Endodermal cell (in vitro differentiated cells): ENCODE data around the gene E2F2. TPM values are rescaled to one million over a fixed set of nuclear protein-coding genes. Genes with fewer than 3 reads are reported as not detected.

Experiments used
- DNase-seq: peaks from one replicate; pipeline ENCODE4 v3.0.0-alpha.2; 2017
- H3K27ac ChIP-seq: 2 replicates; pipeline ENCODE4 v1.5.1; 2013; ENCODE audit warnings: mild to moderate bottlenecking, low read depth, low read length, moderate library complexity
- H3K27me3 ChIP-seq: 2 replicates; pipeline ENCODE4 v1.6.1; 2013; ENCODE audit warnings: mild to moderate bottlenecking, low read length, moderate library complexity; ENCODE audit not compliant: insufficient read depth, control insufficient read depth, poor library complexity, severe bottlenecking
- H3K36me3 ChIP-seq: 2 replicates; pipeline ENCODE4 v1.7.0; 2013; ENCODE audit warnings: mild to moderate bottlenecking, low read length, moderate library complexity; ENCODE audit not compliant: control insufficient read depth, insufficient read depth
- H3K4me1 ChIP-seq: one replicate; pipeline ENCODE4 v1.7.0; 2013; ENCODE audit warnings: low read length; ENCODE audit not compliant: control insufficient read depth, insufficient read depth
- H3K4me3 ChIP-seq: 2 replicates; pipeline ENCODE4 v1.5.1; 2013; ENCODE audit warnings: mild to moderate bottlenecking, low read length, moderate library complexity
- H3K9ac ChIP-seq: 2 replicates; pipeline ENCODE4 v1.6.1; 2013; ENCODE audit warnings: mild to moderate bottlenecking, low read length, moderate library complexity; ENCODE audit not compliant: poor library complexity, severe bottlenecking; ENCODE audit errors: extremely low read depth
- H3K9me3 ChIP-seq: 2 replicates; pipeline ENCODE4 v1.6.1; 2013; ENCODE audit warnings: mild to moderate bottlenecking, low read length, moderate library complexity; ENCODE audit not compliant: control insufficient read depth
- H3K27ac Mint-ChIP-seq: 2 replicates; pipeline ENCODE4 v1.8.0; 2020; ENCODE audit warnings: mixed read lengths
- H3K27me3 Mint-ChIP-seq: 2 replicates; pipeline ENCODE4 v1.8.0; 2021; ENCODE audit warnings: mild to moderate bottlenecking, mixed read lengths; ENCODE audit not compliant: insufficient read depth
- H3K36me3 Mint-ChIP-seq: 2 replicates; pipeline ENCODE4 v1.8.0; 2020; ENCODE audit warnings: low read depth, mixed read lengths
- H3K4me1 Mint-ChIP-seq: 2 replicates; pipeline ENCODE4 v1.8.0; 2020; ENCODE audit warnings: mixed read lengths
- H3K4me3 Mint-ChIP-seq: 2 replicates; pipeline ENCODE4 v1.8.0; 2020; ENCODE audit warnings: mild to moderate bottlenecking, moderate library complexity, mixed read lengths
- H3K9me3 Mint-ChIP-seq: 2 replicates; pipeline ENCODE4 v1.8.0; 2020; ENCODE audit warnings: mild to moderate bottlenecking, mixed read lengths
- CTCF ChIP-seq: fragments of 200-600 bp; sonication (generic); conservative IDR thresholded peaks from 2 replicates; pipeline ENCODE4 v1.5.0; 2021; ENCODE audit warnings: antibody characterized with exemption, mild to moderate bottlenecking
- WGBS, 2 experiments: methylation state at CpG; one replicate each; pipeline versions ENCODE4 v1.1.5 to v1.1.7; 2013; ENCODE audit warnings: missing lambda C conversion rate in 2 of 2, mixed read lengths in 1 of 2; ENCODE audit not compliant: insufficient coverage in 1 of 2, insufficient read length in 1 of 2; 5-methylcytosine and 5-hydroxymethylcytosine counted together
- total RNA-seq, 2 donors: library from RNA; stranded (reverse); fragmentation: NEBNext Ultra II Directional in 1 of 2; extraction: Animal tissue kit (Norgen Biotek cat#: 25700) in 1 of 2; gene quantifications; 2 replicates in 1 of 2; 3 replicates in 1 of 2; pipeline ENCODE4 v1.2.1, GENCODE V29; 2021

Gene E2F2
- total RNA-seq, 2 donors from 2014 or later: 7.3 to 9.8 TPM

- Mint-ChIP-seq H3K4me3 (peak within 1 kb of the TSS; percentile 95), H3K36me3 (peaks cover 5% of the 10 kb centered on the region), H3K27ac (peak within 1 kb of the TSS; percentile 94), H3K9me3 (no peaks in the 10 kb centered on the region), H3K27me3 (peaks cover 29% of the 10 kb centered on the region), H3K4me1 (peaks cover 19% of the 10 kb centered on the region)
- peak within 1 kb of the TSS; percentile 83 for H3K27ac ChIP-seq
- H3K4me3 ChIP-seq: peak within 1 kb of the TSS; percentile 83
- H3K9me3 ChIP-seq: no peaks in the 10 kb centered on the region
- peak; percentile 88 for DNase-seq
- no peaks in the 10 kb centered on the region for H3K36me3 ChIP-seq
- H3K9ac ChIP-seq: peak within 1 kb of the TSS; percentile 76
- peaks cover 4% of the 10 kb centered on the region for H3K4me1 ChIP-seq
- 0 to 1% methylated on average over 19 to 83 of the region's 84 CpGs for WGBS, 2 experiments
- peak; percentile 56 for TF ChIP-seq CTCF
- H3K27me3 ChIP-seq: peaks cover 14% of the 10 kb centered on the region
These were observed 47.4 kb downstream of the E2F2 start, which contains the start of gene ASAP3 for GRCh38 chr1:23483321-23484252. Gene ASAP3, minus strand, starts transcription at chr1:23484179. Its CDS starts 46 bp downstream, at chr1:23484133.

DNA sequence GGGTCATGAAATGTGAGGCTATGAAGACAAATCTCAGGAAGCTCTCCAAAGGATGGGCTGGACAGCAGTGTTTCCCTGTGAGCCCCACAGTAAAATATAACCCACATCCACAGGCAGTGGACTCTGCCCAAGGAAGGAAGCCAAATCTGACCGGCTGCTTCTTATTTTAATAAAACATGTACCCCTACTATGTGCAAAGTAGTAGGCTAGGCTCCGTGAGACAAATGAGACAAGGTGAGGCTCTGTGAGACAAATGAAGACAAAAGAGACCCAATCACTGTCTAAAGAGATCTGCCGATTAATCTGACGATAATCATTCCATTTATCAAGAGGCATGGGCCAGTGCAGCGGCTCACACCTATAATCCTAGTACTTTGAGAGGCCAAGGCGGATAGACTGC, 49.1 kb downstream of the E2F2 start:
- no peak overlapping the region for H3K27ac Mint-ChIP-seq
- 93 to 95% methylated on average over 3 to 6 of the region's 6 CpGs for WGBS, 2 experiments
- no peak for DNase-seq
- no peak overlapping the region for H3K27ac ChIP-seq
- peaks cover 9% of the 10 kb centered on the region for H3K36me3 Mint-ChIP-seq
- H3K4me1 Mint-ChIP-seq: peaks cover 19% of the 10 kb centered on the region
- no peak overlapping the region for H3K4me3 ChIP-seq
- peaks cover 21% of the 10 kb centered on the region for H3K27me3 Mint-ChIP-seq
- peaks cover 4% of the 10 kb centered on the region for H3K4me1 ChIP-seq
- H3K9ac ChIP-seq: no peak overlapping the region
- no peaks in the 10 kb centered on the region for H3K36me3 ChIP-seq
- H3K27me3 ChIP-seq: peaks cover 14% of the 10 kb centered on the region
- no peak for TF ChIP-seq CTCF
- no peaks in the 10 kb centered on the region for H3K9me3 ChIP-seq
- H3K9me3 Mint-ChIP-seq: no peaks in the 10 kb centered on the region
- H3K4me3 Mint-ChIP-seq: peak overlapping the region; percentile 95

DNA sequence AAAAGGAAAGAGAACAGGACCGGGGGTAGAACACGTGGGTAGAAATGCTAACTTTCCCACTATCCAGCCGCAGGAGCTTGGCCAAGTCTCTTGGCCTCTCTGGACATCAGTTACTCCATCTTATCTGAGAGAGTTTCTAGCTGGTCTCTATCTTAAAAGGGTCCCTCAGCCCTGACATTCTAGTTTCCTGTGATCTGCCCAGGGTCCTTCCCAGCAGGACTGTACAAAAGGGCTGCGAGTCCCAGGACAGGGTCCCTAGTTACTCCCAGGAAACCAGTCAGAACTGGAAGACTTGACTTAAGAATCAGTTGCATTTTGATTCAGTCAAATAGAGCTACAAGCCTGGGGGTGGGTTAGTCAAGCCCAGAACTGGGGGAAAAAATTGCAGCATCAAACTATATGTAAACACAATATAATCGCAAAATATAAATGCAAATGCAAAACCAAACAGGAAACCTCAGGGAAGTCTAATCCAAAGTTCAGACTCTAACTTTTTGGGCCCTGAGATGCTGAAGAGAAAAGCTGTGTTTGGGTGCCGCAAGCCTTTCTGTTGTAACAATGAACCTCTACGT, 49.9 kb downstream of the E2F2 start:
- Histone ChIP-seq H3K9ac (no peak overlapping the region), H3K27ac (no peak overlapping the region), H3K9me3 (no peaks in the 10 kb centered on the region), H3K4me1 (peaks cover 4% of the 10 kb centered on the region), H3K27me3 (peaks cover 13% of the 10 kb centered on the region), H3K36me3 (no peaks in the 10 kb centered on the region), H3K4me3 (no peak overlapping the region)
- Mint-ChIP-seq H3K27me3 (peaks cover 14% of the 10 kb centered on the region), H3K4me1 (peaks cover 19% of the 10 kb centered on the region), H3K36me3 (peaks cover 9% of the 10 kb centered on the region), H3K9me3 (no peaks in the 10 kb centered on the region), H3K4me3 (no peak overlapping the region), H3K27ac (no peak overlapping the region)
- TF ChIP-seq CTCF: no peak
- WGBS, 2 experiments: 90 to 92% methylated on average over 6 to 7 of the region's 7 CpGs
- no peak for DNase-seq
